ENCODE data around the gene SYNC. TPM values are rescaled to one million over a fixed set of nuclear protein-coding genes. Genes with fewer than 3 reads are reported as not detected.

Gene SYNC
- total RNA-seq, 2 experiments from 2014 or later = not detected

DNA sequence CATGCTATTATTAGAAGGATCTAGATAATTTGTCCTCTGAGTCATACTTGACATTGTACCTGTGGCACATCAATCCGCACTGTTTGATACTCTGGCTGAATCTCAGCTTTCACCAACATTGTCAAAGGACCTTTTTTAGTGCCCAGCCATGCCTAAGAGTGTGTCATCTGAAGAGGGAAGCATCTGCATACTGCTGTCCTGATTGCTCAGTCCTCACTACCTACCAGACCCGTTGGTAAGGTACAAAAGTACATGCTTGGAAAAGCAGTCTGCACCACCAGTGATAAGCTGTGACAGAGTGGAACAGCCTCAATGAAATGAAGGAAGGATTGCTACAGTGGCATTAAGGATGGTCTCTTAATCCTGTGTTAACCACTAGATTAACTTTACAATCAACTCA is 17.1 kb downstream of the SYNC start:
- Mint-ChIP-seq H3K4me1 (ENCODE audit: low read depth) (no peaks in the 10 kb centered on the region), H3K36me3 (ENCODE audit: low read depth) (peaks cover 58% of the 10 kb centered on the region), H3K27ac (no peak overlapping the region), H3K27me3 (no peaks in the 10 kb centered on the region), H3K9me3 (no peaks in the 10 kb centered on the region), H3K4me3 (no peak overlapping the region)
- peaks cover 56% of the 10 kb centered on the region for H3K36me3 ChIP-seq (ENCODE audit: insufficient read depth, low read length)
- ChIA-PET POLR2A (interaction anchor here (1.4 kb wide), 1 partner anchor 35 kb away, joined by 5 read pairs; the partner anchor contains the start of genes RBBP4 and ZBTB8OS), CTCF (no interaction called here)
- H3K27ac ChIP-seq (ENCODE audit: low read depth in 1 of 2, low read length in 2 of 2) = no peak overlapping the region
- H3K4me3 ChIP-seq (ENCODE audit: low read length) = no peak overlapping the region
- no peaks in the 10 kb centered on the region for H3K27me3 ChIP-seq (ENCODE audit: control insufficient read depth in 1 of 2, insufficient read depth in 2 of 2, low read length in 2 of 2)
- ATAC-seq (ENCODE audit: poor library complexity) = no peak
- DNase-seq = no peak
- H3K9me3 ChIP-seq (ENCODE audit: control insufficient read depth in 1 of 2, insufficient read depth in 1 of 2, low read length in 2 of 2) = no peaks in the 10 kb centered on the region
- TF ChIP-seq, protein P1, sequence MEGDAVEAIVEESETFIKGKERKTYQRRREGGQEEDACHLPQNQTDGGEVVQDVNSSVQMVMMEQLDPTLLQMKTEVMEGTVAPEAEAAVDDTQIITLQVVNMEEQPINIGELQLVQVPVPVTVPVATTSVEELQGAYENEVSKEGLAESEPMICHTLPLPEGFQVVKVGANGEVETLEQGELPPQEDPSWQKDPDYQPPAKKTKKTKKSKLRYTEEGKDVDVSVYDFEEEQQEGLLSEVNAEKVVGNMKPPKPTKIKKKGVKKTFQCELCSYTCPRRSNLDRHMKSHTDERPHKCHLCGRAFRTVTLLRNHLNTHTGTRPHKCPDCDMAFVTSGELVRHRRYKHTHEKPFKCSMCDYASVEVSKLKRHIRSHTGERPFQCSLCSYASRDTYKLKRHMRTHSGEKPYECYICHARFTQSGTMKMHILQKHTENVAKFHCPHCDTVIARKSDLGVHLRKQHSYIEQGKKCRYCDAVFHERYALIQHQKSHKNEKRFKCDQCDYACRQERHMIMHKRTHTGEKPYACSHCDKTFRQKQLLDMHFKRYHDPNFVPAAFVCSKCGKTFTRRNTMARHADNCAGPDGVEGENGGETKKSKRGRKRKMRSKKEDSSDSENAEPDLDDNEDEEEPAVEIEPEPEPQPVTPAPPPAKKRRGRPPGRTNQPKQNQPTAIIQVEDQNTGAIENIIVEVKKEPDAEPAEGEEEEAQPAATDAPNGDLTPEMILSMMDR (IDR thresholded peaks at IDR 0.05) = no peak
- intact Hi-C loops (cut with DNase I, micrococcal nuclease) = no loop called here
- H3K4me1 ChIP-seq (ENCODE audit: insufficient read depth, low read length) = no peaks in the 10 kb centered on the region

DNA sequence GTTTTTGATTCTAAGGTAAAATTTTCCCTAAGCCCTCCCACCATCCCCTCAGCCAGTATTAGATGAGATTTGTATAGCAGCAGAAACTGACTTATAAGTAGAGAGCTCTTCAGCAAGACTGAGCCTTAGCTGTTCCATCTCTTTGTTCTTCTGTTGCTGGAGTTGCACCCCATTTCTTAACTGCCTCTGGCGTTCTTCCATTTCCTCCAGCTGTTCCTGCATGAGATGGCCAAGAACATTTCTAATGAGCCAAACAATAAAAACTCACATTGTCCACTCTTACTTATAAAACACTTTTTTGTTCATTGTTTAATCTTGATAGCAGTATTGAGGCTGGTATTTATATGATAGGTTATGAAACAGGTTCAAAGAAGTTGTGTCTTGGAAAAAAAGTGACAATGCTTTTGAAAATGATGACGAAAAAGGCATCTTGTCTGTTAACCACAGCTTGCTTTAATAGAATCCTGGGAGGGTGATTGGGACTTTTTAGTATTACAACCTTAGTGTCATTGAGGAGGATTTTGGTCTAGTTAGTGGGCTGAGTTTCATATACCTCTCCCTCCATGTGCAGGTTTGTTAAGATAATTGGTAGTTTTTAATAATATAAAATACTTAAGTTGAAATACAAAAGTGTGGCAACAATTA is 18.3 kb downstream of the SYNC start:
- peaks cover 70% of the 10 kb centered on the region for H3K36me3 Mint-ChIP-seq (ENCODE audit: low read depth)
- no peaks in the 10 kb centered on the region for H3K9me3 Mint-ChIP-seq
- DNase-seq = no peak
- Histone ChIP-seq H3K4me1 (ENCODE audit: insufficient read depth, low read length) (no peaks in the 10 kb centered on the region), H3K27me3 (ENCODE audit: control insufficient read depth in 1 of 2, insufficient read depth in 2 of 2, low read length in 2 of 2) (no peaks in the 10 kb centered on the region), H3K9me3 (ENCODE audit: control insufficient read depth in 1 of 2, insufficient read depth in 1 of 2, low read length in 2 of 2) (no peaks in the 10 kb centered on the region), H3K36me3 (ENCODE audit: insufficient read depth, low read length) (peaks cover 61% of the 10 kb centered on the region), H3K4me3 (ENCODE audit: low read length) (no peak overlapping the region), H3K27ac (ENCODE audit: low read depth in 1 of 2, low read length in 2 of 2) (no peak overlapping the region)
- H3K27ac Mint-ChIP-seq = no peak overlapping the region
- TF ChIP-seq, protein P1 (IDR thresholded peaks at IDR 0.05) = no peak
- no peaks in the 10 kb centered on the region for H3K4me1 Mint-ChIP-seq (ENCODE audit: low read depth)
- ATAC-seq (ENCODE audit: poor library complexity) = no peak
- no peaks in the 10 kb centered on the region for H3K27me3 Mint-ChIP-seq
- intact Hi-C loops (cut with DNase I, micrococcal nuclease) = no loop called here
- CTCF ChIA-PET = interaction anchor here (0.8 kb wide), 1 partner anchor 28 kb away, joined by 3 read pairs; no protein-coding TSS in a partner anchor
- POLR2A ChIA-PET = no interaction called here
- H3K4me3 Mint-ChIP-seq = no peak overlapping the region

DNA sequence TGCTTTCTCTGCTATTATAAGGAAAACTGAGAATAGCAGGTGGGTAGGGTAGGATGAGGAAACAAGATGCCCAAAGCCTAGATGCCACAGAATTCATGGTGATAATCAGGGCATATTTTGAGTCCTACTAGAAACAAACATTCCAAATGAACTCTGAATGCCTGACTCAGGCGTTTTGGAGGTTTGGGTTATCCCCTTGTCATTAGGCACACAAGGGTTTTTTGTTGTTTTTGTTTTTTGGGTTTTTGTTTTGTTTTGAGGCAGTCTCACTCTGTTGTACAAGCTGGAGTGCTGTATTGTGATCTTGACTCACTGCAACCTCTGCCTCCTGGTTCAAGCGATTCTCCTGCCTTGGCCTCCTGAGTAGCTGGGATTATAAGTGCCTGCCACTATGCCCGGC is 19.2 kb downstream of the SYNC start:
- H3K27ac Mint-ChIP-seq = no peak overlapping the region
- Histone ChIP-seq H3K9me3 (ENCODE audit: control insufficient read depth in 1 of 2, insufficient read depth in 1 of 2, low read length in 2 of 2) (no peaks in the 10 kb centered on the region), H3K27me3 (ENCODE audit: control insufficient read depth in 1 of 2, insufficient read depth in 2 of 2, low read length in 2 of 2) (no peaks in the 10 kb centered on the region), H3K4me3 (ENCODE audit: low read length) (no peak overlapping the region), H3K27ac (ENCODE audit: low read depth in 1 of 2, low read length in 2 of 2) (no peak overlapping the region), H3K4me1 (ENCODE audit: insufficient read depth, low read length) (no peaks in the 10 kb centered on the region), H3K36me3 (ENCODE audit: insufficient read depth, low read length) (peaks cover 68% of the 10 kb centered on the region)
- intact Hi-C loops (cut with DNase I, micrococcal nuclease) = no loop called here
- ATAC-seq (ENCODE audit: poor library complexity) (no peak), DNase-seq (no peak)
- CTCF ChIA-PET = no interaction called here
- TF ChIP-seq, protein P1 (IDR thresholded peaks at IDR 0.05) = no peak
- POLR2A ChIA-PET = no interaction called here
- peaks cover 78% of the 10 kb centered on the region for H3K36me3 Mint-ChIP-seq (ENCODE audit: low read depth)
- no peaks in the 10 kb centered on the region for H3K4me1 Mint-ChIP-seq (ENCODE audit: low read depth)
- no peaks in the 10 kb centered on the region for H3K9me3 Mint-ChIP-seq
- H3K4me3 Mint-ChIP-seq = no peak overlapping the region
- H3K27me3 Mint-ChIP-seq = no peaks in the 10 kb centered on the region
